ENCODE results near the gene C1RL. TPM values are rescaled to one million over a fixed set of nuclear protein-coding genes. Genes with fewer than 3 reads are reported as not detected.

Gene C1RL
- total and polyA plus RNA-seq, 2 donors (not counting 1 experiment from before 2014, with no cell fraction given): 13.5 to 24.9 TPM

- Histone ChIP-seq H3K4me1 (ENCODE audit: control insufficient read depth in 2 of 2, insufficient read depth in 2 of 2, low read length in 2 of 2) (no peaks in the 10 kb centered on the region), H3K27me3 (replicated peaks in 1 of 4; ENCODE audit: control extremely low read depth in 1 of 4, control insufficient read depth in 3 of 4, insufficient read depth in 4 of 4, low read length in 3 of 4) (no peaks in the 10 kb centered on the region), H3K27ac (ENCODE audit: low read length in 2 of 2) (no peak overlapping the region), H3K4me2 (replicated peaks; ENCODE audit: low read depth, low read length, poor library complexity, severe bottlenecking) (no peak overlapping the region), H3K79me2 (ENCODE audit: control insufficient read depth, insufficient read depth, low read length) (no peaks in the 10 kb centered on the region), H3K4me3 (ENCODE audit: control extremely low read depth in 1 of 5, extremely low read depth in 1 of 5, insufficient read depth in 1 of 5, low read depth in 2 of 5, low read length in 4 of 5) (no peak overlapping the region), H4K20me1 (ENCODE audit: control insufficient read depth, insufficient read depth, low read length, poor library complexity, severe bottlenecking) (no peaks in the 10 kb centered on the region), H3K9me3 (ENCODE audit: control extremely low read depth in 1 of 3, control insufficient read depth in 2 of 3, insufficient read depth in 1 of 3, low read length in 2 of 3) (no peaks in the 10 kb centered on the region), H2AFZ (ENCODE audit: insufficient read depth, low read depth, low read length, poor library complexity, severe bottlenecking) (no peak overlapping the region), H3K9ac (ENCODE audit: low read length) (no peak overlapping the region), H3K36me3 (replicated peaks in 1 of 2; ENCODE audit: control extremely low read depth in 1 of 2, control insufficient read depth in 1 of 2, extremely low read depth in 1 of 2, insufficient read depth in 2 of 2, low read length in 1 of 2) (no peaks in the 10 kb centered on the region)
- DNase-seq: no peak
- no peak for ATAC-seq (ENCODE audit: low read depth)
- Mint-ChIP-seq H3K4me1 (no peaks in the 10 kb centered on the region), H3K27me3 (peaks cover 10% of the 10 kb centered on the region), H3K27ac (no peak overlapping the region), H3K9me3 (ENCODE audit: insufficient read depth) (peaks cover 3% of the 10 kb centered on the region), H3K4me3 (no peak overlapping the region)
- POLR2A ChIA-PET: interaction anchor here (0.6 to 0.7 kb wide), 2 partner anchors 8 to 26 kb away, joined by 3 read pairs; no protein-coding TSS in a partner anchor
- CTCF ChIA-PET: interaction anchor here (0.7 to 1.1 kb wide), 2 partner anchors 14 to 154 kb away, joined by 4 read pairs; no protein-coding TSS in a partner anchor
- no peak for TF ChIP-seq CTCF (IDR thresholded peaks at IDR 0.05)
- no peak for TF ChIP-seq EZH2 (IDR thresholded peaks at IDR 0.05; ENCODE audit: borderline replicate concordance, insufficient read depth, low read depth, low read length, poor library complexity, severe bottlenecking)
- WGBS (ENCODE audit: insufficient coverage): 94% methylated on average over 13 of the region's 14 CpGs
- intact Hi-C loops (cut with micrococcal nuclease): no loop called here
Observed at GRCh38 chr12:7081037-7081436, 28.0 kb downstream of the C1RL start.

DNA sequence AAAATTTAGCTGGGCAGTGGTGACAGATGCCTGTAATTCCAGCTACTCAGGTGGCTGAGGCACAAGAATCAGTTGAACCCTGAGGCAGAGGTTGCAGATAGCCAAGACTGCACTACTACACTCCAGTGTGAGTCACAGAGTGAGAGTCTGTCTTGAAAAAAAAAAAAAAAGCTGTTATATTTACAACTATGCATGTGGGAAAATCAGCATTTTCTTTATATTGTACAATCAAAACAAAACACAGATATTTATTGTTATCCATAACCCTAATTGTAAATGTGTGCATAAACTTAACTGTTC lies 29.2 kb downstream of the C1RL start:
- Mint-ChIP-seq H3K4me1 (no peaks in the 10 kb centered on the region), H3K27ac (no peak overlapping the region), H3K4me3 (no peak overlapping the region), H3K9me3 (ENCODE audit: insufficient read depth) (peaks cover 3% of the 10 kb centered on the region), H3K27me3 (peaks cover 14% of the 10 kb centered on the region)
- CTCF ChIA-PET: interaction anchor here (0.6 to 0.8 kb wide), 4 partner anchors 15 to 284 kb away, joined by 3 to 5 read pairs (median 3); no protein-coding TSS in a partner anchor
- H3K27me3 ChIP-seq (replicated peaks in 1 of 4; ENCODE audit: control extremely low read depth in 1 of 4, control insufficient read depth in 3 of 4, insufficient read depth in 4 of 4, low read length in 3 of 4): no peaks in the 10 kb centered on the region
- H3K4me3 ChIP-seq (ENCODE audit: control extremely low read depth in 1 of 5, extremely low read depth in 1 of 5, insufficient read depth in 1 of 5, low read depth in 2 of 5, low read length in 4 of 5): no peak overlapping the region
- H3K27ac ChIP-seq (ENCODE audit: low read length in 2 of 2): no peak overlapping the region
- H3K9me3 ChIP-seq (ENCODE audit: control extremely low read depth in 1 of 3, control insufficient read depth in 2 of 3, insufficient read depth in 1 of 3, low read length in 2 of 3): no peaks in the 10 kb centered on the region
- H3K36me3 ChIP-seq (replicated peaks in 1 of 2; ENCODE audit: control extremely low read depth in 1 of 2, control insufficient read depth in 1 of 2, extremely low read depth in 1 of 2, insufficient read depth in 2 of 2, low read length in 1 of 2): no peaks in the 10 kb centered on the region
- TF ChIP-seq CTCF (IDR thresholded peaks at IDR 0.05): no peak
- no peak for TF ChIP-seq EZH2 (IDR thresholded peaks at IDR 0.05; ENCODE audit: borderline replicate concordance, insufficient read depth, low read depth, low read length, poor library complexity, severe bottlenecking)
- H3K9ac ChIP-seq (ENCODE audit: low read length): no peak overlapping the region
- H3K4me2 ChIP-seq (replicated peaks; ENCODE audit: low read depth, low read length, poor library complexity, severe bottlenecking): no peak overlapping the region
- H3K4me1 ChIP-seq (ENCODE audit: control insufficient read depth in 2 of 2, insufficient read depth in 2 of 2, low read length in 2 of 2): no peaks in the 10 kb centered on the region
- ATAC-seq (ENCODE audit: low read depth) (no peak), DNase-seq (no peak)
- H3K79me2 ChIP-seq (ENCODE audit: control insufficient read depth, insufficient read depth, low read length): no peaks in the 10 kb centered on the region
- no peaks in the 10 kb centered on the region for H4K20me1 ChIP-seq (ENCODE audit: control insufficient read depth, insufficient read depth, low read length, poor library complexity, severe bottlenecking)
- intact Hi-C loops (cut with micrococcal nuclease): no loop called here
- no peak overlapping the region for H2AFZ ChIP-seq (ENCODE audit: insufficient read depth, low read depth, low read length, poor library complexity, severe bottlenecking)
- POLR2A ChIA-PET: no interaction called here

Data from B cell (primary cell).